NT2/D1 (cell line): ENCODE measurements around the gene SYK.

Experiments
- DNase-seq: peaks from one replicate; pipeline ENCODE4 v3.0.0-alpha.2; 2011; ENCODE audit warnings: low read depth, low spot score
- H3K27me3 ChIP-seq: 2 replicates; pipeline ENCODE4 v1.6.0; 2011; ENCODE audit warnings: mild to moderate bottlenecking; ENCODE audit not compliant: insufficient read length, insufficient read depth
- H3K36me3 ChIP-seq: 2 replicates; pipeline ENCODE4 v1.6.1; 2011; ENCODE audit warnings: mild to moderate bottlenecking, low read length, mixed read lengths; ENCODE audit not compliant: insufficient read depth, insufficient read length
- H3K4me1 ChIP-seq: 2 replicates; pipeline ENCODE4 v1.5.1; 2011; ENCODE audit not compliant: insufficient read depth, insufficient read length
- H3K4me3 ChIP-seq: 2 replicates; pipeline ENCODE4 v1.5.1; 2011; ENCODE audit warnings: low read depth; ENCODE audit not compliant: insufficient read length
- H3K9ac ChIP-seq: 2 replicates; pipeline ENCODE4 v1.6.0; 2011; ENCODE audit warnings: low read depth; ENCODE audit not compliant: insufficient read length
- H3K9me3 ChIP-seq: 2 replicates; pipeline ENCODE4 v1.5.1; 2011; ENCODE audit warnings: mild to moderate bottlenecking, low read length; ENCODE audit not compliant: insufficient read depth
- SUZ12 ChIP-seq: IDR thresholded peaks from 2 replicates; pipeline ENCODE4 v1.6.1; 2011; ENCODE audit not compliant: insufficient read length, insufficient read depth; ENCODE audit errors: extremely low read depth
- YY1 ChIP-seq: IDR thresholded peaks from 2 replicates; pipeline ENCODE4 v1.6.1; 2011; ENCODE audit not compliant: insufficient read length, insufficient read depth
- ZNF274 ChIP-seq: IDR thresholded peaks from 2 replicates; pipeline ENCODE4 v1.6.1; 2011; ENCODE audit warnings: mild to moderate bottlenecking, low read depth, low read length

SYK gene

GRCh38 chr9:90921969-90922368 lies 120.3 kb downstream of the SYK start:
- Histone ChIP-seq H3K36me3 (no peaks in the 10 kb centered on the region), H3K4me3 (no peak overlapping the region), H3K4me1 (no peaks in the 10 kb centered on the region), H3K9me3 (no peaks in the 10 kb centered on the region), H3K9ac (no peak overlapping the region), H3K27me3 (no peaks in the 10 kb centered on the region)
- TF ChIP-seq ZNF274, result no peak
- TF ChIP-seq YY1, result no peak
- TF ChIP-seq SUZ12, result no peak
- no peak for DNase-seq

DNA sequence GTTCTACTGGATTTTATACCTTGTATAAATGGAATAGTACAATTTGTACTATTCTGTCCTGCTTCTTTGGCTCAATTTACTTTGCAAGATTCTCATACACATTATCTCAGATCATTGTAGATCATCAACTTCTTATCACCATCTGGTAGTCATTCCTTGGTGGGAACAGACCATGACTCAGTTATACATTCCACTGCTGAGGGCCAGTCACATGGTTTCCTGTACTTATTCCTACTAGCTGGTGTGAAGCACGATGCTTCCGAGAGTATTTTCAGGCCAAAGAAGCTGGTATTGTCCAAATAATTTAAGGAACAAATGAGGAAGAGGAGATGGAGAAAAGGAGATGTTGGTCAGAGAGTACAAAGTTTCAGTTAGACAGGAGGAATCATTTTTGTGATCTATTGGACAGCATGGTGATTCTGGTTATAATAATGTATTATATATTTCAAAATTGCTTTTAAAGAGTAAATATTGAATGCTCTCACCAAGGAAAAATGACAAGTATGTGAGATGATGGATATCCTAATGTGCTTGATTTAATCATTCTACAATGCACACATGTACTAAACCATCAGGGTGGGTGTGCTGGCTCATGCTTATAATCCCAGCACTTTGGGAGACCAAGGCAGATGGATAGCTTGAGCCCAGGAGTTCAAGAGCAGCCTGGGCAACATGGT lies 124.1 kb downstream of the SYK start:
- Histone ChIP-seq H3K4me3 (no peak overlapping the region), H3K4me1 (peaks cover 2% of the 10 kb centered on the region), H3K9me3 (no peaks in the 10 kb centered on the region), H3K9ac (no peak overlapping the region), H3K27me3 (no peaks in the 10 kb centered on the region), H3K36me3 (no peaks in the 10 kb centered on the region)
- TF ChIP-seq SUZ12 (no peak), YY1 (no peak), ZNF274 (no peak)
- DNase-seq, result no peak

GRCh38 chr9:90926936-90927335 lies 125.3 kb downstream of the SYK start:
- H3K4me3 ChIP-seq, result no peak overlapping the region
- H3K9me3 ChIP-seq, result no peaks in the 10 kb centered on the region
- TF ChIP-seq ZNF274, result no peak
- TF ChIP-seq YY1, result no peak
- TF ChIP-seq SUZ12, result no peak
- peaks cover 2% of the 10 kb centered on the region for H3K4me1 ChIP-seq
- DNase-seq, result no peak
- no peaks in the 10 kb centered on the region for H3K36me3 ChIP-seq
- H3K27me3 ChIP-seq, result no peaks in the 10 kb centered on the region
- no peak overlapping the region for H3K9ac ChIP-seq

- no peak for TF ChIP-seq YY1
- TF ChIP-seq SUZ12, result no peak
- no peak for TF ChIP-seq ZNF274
- no peaks in the 10 kb centered on the region for H3K36me3 ChIP-seq
- H3K9me3 ChIP-seq, result no peaks in the 10 kb centered on the region
- H3K27me3 ChIP-seq, result no peaks in the 10 kb centered on the region
- H3K9ac ChIP-seq, result no peak overlapping the region
- no peak for DNase-seq
- peaks cover 2% of the 10 kb centered on the region for H3K4me1 ChIP-seq
- H3K4me3 ChIP-seq, result no peak overlapping the region
Measured at GRCh38 chr9:90927496-90927895, 125.9 kb downstream of the SYK start.

DNA sequence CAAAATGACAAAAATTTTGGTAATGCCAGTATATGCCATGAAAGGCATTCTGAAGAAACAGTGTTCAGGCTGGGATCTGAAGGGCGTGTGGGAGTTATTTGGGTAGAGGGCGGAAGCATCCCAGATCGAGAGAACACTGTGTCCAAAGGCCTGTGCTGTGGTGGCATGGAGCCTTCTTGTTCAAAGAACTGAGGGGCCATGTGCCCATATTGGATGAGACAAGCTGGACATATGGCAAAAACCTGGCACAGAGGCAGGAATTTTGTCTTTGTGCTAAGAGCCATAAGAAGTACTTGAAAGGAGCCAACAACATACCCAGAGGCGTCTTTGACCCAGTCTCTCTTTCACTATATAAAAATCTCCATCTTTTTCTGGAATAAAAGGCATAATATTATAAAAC lies 128.0 kb downstream of the SYK start:
- Histone ChIP-seq H3K36me3 (no peaks in the 10 kb centered on the region), H3K9me3 (no peaks in the 10 kb centered on the region), H3K9ac (no peak overlapping the region), H3K4me1 (peaks cover 2% of the 10 kb centered on the region), H3K4me3 (no peak overlapping the region), H3K27me3 (no peaks in the 10 kb centered on the region)
- TF ChIP-seq ZNF274, result no peak
- no peak for TF ChIP-seq YY1
- TF ChIP-seq SUZ12, result no peak
- no peak for DNase-seq

GRCh38 chr9:90933468-90933867 lies 131.8 kb downstream of the SYK start:
- Histone ChIP-seq H3K4me1 (no peaks in the 10 kb centered on the region), H3K27me3 (no peaks in the 10 kb centered on the region), H3K9ac (no peak overlapping the region), H3K4me3 (no peak overlapping the region), H3K36me3 (no peaks in the 10 kb centered on the region), H3K9me3 (no peaks in the 10 kb centered on the region; the same call in 1 of the 2 replicates)
- DNase-seq, result no peak
- TF ChIP-seq SUZ12 (no peak), YY1 (no peak), ZNF274 (no peak)

GRCh38 chr9:90939351-90939750 lies 137.7 kb downstream of the SYK start:
- no peak for TF ChIP-seq SUZ12
- no peak for TF ChIP-seq ZNF274
- no peak for TF ChIP-seq YY1
- no peak for DNase-seq
- Histone ChIP-seq H3K4me1 (no peaks in the 10 kb centered on the region), H3K4me3 (no peak overlapping the region), H3K27me3 (no peaks in the 10 kb centered on the region), H3K9ac (no peak overlapping the region), H3K9me3 (no peaks in the 10 kb centered on the region; the same call in 1 of the 2 replicates), H3K36me3 (no peaks in the 10 kb centered on the region)

GRCh38 chr9:90940280-90940679 lies 138.7 kb downstream of the SYK start:
- Histone ChIP-seq H3K9me3 (no peaks in the 10 kb centered on the region; the same call in 1 of the 2 replicates), H3K4me1 (no peaks in the 10 kb centered on the region), H3K9ac (no peak overlapping the region), H3K36me3 (no peaks in the 10 kb centered on the region), H3K4me3 (no peak overlapping the region), H3K27me3 (no peaks in the 10 kb centered on the region)
- TF ChIP-seq SUZ12, result no peak
- TF ChIP-seq ZNF274, result no peak
- TF ChIP-seq YY1, result no peak
- DNase-seq, result no peak
